ELR (cell line): Measurements from ENCODE around the gene H1-8.

ENCODE experiments used
- DNase-seq: peaks from one replicate; pipeline ENCODE4 v3.0.0-alpha.2; 2015; ENCODE audit warnings: low read depth

H1-8 gene

DNA sequence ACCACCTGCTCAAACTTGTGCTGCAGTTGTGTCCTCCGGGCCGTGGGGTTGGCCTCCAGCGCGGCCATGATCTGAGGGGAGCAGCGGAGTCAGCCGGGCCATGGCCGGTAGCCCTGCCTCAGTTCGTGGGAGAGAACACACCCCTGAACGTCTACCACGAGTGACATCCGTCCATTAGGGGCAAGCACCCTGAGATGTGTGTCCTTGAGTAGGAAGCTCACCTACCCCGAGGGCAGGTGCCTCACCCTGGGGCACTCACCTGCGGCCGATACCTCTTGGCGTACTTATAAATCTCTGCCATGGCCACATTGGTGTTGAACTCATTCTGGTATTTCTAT, 13.4 kb downstream of the H1-8 start:
- DNase-seq = no peak

DNA sequence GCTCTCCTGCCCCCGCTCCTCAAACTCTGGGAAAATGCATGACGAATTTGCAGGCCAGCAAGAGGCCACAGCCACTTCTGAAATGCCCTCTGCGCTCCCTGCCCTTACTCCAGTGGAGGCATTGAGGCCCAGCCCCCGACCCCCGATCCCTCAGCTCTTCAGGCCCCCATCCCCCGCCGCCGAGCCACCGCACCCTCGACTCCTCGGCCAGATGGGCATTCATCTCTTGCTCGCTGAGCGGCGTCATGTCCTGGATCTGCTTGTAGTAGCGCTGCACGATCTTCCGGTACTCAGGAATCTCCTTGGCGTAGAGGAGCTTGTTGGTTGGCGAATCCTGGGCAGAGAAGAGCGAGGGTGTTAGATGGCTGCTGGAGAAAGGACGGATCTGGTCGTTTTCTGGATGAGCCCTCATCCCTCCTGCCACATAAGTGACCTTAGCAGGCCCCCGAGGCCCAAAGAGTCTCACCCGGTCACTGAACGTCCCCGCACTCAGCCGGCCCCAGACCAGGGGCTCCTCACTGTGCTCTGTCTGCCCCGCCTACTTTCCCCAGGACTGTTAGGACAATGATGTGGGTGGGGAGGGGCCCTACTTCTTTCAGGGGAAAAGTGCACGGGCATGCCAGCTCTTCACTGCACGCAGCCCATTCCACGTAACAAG, 14.0 kb downstream of the H1-8 start:
- no peak for DNase-seq

DNA sequence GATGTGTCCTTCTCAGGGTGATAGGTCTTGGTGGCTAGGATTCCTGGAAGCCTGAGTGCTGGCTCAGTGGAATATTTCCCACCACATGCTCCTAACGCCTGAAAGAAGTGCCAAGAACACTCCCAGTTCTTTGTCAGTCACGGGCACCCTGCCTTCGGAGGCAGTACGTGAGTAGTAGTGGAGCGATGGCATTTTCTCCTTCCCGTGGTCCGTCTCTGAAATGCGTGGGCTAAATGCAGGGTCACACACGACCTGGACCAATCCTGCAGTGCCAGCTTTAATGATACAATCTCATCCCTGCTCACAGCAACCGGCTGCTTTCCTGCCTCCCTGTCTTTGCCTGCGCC, 14.5 kb downstream of the H1-8 start:
- no peak for DNase-seq

DNA sequence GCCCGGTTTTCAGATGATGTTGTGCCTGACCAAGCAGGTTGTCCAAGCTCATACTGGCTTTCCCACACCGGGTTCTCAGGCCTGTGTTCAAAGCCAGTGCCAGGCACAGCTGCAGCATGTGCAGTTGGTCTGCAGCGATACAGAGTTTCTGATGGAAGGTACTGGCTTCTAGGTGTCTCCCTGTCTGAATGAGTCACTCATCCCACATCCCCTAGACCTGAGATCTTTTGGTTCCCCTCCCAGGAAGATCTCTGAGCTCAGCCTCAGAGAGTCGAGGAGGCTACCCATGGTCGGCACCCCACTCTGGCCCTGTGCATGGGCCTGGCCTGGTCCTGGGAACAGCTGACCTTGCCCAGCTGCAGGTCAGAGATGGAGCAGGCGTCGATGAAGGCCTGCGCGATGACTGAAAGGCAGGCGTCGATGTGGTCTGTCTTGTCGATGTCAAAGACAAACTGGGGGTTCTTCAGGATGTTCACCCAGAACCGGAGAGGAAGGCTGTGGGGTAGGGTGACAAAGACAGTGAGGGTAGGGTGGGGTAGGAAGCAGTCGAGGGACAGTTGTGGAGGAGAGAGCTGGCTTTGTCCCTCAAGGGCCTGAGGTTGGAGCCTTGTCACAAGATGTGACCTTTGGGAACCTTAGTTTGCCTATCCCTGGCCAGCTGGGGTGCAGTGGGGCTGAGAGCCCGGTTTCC, 15.3 kb downstream of the H1-8 start:
- peak; percentile 51 for DNase-seq

DNA sequence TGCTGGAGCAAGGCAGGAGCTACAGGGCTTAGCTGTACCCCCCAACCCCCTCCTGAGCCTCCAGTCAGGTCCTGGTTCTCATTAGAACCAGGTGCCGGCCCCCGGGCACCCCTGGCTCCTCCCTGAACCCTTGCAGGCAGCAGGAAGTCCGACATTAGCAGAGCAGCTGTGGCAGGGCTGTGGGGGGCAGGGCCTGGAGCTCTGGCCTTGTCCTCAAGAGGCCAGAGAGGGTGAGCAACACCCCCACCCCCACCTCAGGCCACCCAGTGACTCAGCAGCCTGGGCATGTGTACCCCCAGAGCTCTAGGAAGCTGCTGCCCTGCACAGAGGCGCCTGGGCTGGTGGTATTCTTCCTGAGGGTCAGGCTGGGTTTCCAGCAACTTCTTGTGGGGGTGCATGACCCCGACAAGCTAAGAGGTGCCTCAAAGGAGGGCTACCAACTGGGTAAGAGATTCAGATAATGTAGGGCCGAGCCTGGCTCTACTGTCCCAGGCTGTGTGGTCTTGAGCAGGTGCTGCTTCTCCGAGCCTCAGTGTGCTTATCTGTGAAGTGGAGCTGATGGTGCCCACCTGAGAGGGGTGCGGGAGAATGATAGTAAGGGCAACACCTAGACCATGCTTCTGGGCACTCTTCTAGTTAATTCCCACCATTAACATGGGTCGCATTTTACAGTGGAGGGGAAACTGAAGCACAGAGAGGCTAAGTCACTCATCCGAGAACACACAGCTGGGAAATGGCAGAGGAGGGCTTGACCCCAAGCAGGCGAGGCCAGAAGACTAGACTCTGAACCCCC, 16.0 kb downstream of the H1-8 start:
- DNase-seq = peak; percentile 87

DNA sequence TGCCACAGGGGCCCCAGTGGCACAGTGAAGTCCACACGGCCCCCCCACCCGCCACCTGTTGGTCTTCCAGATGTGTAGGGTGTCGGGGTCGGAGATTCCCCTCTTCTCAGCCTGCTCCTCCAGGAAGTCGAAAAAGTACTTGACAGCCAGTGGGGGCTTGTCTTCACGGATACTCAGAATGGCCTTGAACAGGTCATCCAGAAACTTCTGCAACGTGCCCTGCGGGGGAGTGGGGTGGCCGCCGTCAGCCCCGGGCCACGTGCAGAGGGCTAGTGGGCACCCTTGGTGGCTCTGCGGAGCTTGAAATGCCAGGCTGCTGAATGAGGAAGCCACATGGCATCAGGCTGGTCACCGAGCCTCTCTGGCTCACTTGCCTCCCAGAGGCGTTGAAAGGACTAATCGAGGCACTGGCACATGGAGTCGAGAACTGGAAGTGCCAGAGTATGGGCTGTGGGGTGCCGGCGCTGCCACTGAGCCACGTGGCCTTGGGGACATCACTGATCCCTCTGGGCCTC, 16.6 kb downstream of the H1-8 start:
- no peak for DNase-seq

DNA sequence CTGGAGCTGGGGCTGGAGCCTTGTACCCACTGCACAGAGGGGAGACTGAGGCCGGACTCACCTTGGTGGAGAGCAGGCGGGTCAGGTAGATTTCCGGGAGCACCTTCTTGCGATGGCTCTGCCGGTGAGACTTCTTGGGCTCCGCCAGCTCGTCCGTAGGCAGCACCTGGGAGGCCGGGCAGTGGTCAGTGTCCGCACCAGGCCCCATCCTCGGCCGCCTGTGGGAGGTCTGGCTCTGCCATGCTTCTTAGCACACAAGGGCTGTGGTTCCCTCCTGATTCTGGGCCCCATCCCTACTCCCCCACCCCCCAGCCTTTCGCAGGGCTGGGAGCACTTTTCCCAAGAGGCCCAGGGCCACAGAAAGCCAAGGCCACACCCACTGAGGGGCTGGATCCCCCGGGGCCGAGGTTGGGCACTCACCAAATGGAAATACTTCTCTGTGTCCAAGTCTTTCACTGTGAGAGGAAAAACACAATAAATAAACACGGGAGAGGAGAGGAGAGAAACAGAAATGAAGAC, 17.4 kb downstream of the H1-8 start:
- DNase-seq = peak; percentile 63

DNA sequence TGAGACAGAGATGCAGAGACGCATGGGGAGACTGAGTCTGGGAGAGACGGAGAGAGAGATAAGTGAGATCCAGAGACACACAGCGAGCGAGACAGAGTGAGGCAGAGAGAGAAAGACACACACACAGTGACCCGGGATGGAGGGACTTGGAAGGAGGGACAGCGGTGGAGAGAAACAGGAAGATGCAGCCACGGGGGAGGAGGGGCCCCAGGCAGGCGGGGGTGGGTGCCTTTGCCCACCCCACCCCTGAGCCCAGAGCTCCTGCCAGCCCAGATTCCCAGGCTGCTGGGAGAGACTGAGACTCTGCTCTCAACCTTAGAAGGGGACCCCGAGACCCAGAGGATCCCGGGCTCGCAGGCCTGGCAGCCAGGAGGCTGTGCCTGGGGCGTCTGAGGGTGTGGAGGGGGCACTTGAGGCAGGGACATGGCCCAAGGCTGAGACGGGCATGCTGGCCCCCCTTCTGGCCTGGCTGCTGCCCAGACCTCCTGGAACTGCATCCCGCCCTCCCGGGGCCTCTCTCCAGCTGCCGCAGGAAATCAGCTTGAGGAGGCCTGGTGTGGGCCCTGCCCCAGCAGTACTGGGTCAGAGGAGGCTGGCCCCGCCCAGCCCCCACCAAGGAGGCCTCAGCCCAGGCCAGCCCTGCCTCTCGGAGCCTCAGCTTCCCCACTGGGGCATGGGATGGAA, 18.1 kb downstream of the H1-8 start:
- DNase-seq = peak; percentile 78

DNA sequence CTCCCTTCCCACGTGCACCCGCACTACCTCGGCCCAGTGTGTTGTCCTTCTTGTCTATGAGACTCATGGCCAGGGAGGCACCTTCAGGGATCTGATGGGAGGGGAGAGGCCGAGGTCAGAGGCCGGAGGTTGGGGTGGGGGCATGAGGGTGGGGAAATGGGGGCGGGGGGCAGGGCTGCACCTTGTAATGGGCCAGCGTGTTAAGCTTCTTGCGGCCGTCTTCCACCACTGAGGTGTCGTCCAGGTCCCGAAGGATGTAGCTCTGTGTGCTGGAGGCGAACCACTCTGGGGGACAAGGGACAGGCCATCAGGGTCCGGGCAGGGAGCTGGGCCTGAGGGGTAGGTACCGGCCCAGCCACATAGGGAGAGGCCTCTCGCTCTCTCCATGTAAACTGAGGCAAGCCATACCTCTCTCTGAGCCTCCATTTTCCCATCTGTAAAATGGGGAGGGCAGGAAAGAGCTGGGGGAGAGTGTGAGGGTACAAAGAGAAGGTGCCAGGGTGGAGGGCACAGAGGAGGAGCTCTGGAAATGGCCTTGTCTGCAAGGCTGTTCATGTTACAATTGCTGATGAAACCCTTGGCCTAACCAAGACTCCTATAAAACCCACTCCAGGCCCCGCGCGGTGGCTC, 18.8 kb downstream of the H1-8 start:
- no peak for DNase-seq

DNA sequence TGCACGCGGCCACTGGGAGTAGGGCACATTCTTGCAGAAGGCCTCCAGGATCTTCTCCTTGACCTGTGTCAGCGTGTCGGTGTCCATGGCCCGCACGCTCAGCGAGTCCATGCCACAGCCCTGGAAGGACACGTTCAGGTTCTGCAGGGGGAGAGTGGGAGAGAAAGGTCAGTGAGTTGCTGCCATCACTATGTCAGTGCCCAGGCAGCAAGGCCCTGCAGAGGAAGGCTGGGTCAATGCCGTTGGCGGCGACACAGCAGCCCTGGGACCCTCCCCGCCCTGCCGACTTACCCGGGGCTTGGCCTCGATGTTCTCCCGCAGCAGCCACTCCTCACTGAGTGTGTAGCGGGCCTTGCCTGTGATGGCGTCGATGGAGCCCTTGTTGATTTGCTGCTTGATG, 19.8 kb downstream of the H1-8 start:
- DNase-seq = no peak

DNA sequence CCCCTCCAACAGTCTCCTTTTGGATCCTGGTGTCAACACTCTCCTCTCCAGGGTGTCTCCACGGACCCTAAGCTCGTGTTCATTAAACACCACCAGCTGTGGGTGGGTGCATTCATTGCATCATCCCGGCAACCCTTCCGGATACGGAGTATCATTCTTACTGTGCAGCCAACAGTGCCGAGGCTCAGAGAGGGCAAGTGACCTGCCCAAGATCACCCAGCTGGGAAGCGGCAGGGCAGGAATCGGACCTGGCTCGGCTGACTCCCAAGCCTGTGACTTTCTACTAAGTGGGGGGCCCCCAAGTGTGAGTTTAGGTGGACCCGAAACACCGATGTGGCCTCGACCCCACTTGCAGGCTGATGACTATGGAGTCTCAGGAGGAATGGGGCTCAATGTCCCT, 20.4 kb downstream of the H1-8 start:
- no peak for DNase-seq

DNA sequence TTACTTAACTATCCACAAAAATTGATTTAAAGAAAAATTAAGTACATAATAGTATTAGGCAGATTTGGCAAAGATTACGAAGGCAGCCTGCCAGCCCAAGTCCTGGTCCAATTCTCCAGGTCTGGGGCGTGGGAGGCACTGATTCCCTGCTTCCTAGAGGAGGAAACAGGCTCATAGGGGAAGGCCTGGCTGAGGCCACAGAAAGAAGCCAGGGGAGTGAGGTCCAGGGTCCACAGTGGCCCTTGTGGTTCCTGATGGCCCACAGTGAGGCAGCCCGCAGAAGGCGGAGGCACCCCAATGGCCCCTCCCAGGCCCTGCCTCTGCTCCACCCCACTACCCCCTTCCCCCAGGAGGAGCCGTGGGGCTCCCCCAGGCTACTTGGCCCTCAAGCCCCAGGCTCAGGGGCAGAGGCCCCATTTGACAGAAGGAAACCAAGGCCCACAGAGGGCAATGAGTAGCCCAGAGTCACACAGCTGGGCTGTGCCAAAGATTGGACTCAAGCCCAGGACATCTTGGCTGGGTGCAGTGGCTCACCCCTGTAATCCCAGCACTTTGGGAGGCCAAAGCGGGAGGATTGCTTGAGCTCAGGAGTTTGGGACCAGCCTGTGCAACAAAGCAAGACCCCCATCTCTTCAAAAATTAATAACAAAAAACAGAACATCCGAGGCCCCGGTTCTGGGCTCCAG, 21.0 kb downstream of the H1-8 start:
- no peak for DNase-seq

DNA sequence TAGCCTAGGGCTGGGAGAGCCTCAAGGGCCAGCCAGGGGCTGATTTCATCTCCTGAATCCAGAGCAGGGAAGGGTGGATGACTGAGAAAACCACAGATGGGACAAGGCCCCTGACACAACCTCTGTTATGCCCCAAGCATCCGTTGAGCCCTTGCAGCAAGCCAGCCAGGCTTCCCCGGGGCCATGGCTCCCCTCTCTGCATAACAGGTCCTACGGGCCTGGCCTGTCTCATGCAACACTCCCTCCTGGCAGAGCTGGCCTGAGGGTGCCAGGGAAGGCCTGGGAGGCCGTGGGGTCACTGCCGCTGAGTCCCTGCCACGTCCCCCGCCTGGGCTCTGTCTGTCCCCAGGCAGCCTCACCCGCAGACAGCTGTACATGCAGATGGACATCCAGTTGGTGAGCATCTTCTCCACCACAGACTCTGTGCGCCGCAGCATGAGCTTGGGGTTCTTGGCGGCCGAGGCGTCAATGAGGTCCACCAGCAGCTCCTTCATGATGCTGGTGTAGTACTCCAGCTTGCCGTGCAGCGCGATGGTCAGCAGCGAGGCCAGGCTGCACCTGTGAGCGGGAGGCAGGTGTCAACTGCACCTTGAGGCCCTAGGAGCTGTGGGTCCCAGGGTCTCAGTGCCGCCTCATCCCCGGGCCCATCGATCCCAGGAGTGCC, 22.1 kb downstream of the H1-8 start:
- no peak for DNase-seq

DNA sequence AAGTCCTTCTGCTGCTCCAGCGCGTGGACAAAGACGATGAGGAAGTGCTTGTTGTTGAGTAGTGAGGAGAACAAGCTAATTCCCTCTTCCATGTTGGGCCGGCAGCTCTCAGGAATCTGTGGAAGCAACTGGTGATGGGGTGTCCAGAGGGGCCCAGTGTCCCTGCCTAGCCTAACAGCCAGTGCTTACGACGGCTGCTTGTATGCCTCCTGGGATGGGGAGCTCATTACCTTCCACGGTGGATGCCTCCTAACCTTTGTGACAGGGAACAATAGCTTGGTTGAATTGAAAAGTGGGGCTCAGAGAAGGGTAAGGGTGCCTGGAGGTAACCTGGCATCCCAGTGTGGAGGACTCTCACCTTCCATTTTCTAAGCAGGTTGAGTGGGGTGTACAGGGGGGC, 22.9 kb downstream of the H1-8 start:
- DNase-seq = no peak

DNA sequence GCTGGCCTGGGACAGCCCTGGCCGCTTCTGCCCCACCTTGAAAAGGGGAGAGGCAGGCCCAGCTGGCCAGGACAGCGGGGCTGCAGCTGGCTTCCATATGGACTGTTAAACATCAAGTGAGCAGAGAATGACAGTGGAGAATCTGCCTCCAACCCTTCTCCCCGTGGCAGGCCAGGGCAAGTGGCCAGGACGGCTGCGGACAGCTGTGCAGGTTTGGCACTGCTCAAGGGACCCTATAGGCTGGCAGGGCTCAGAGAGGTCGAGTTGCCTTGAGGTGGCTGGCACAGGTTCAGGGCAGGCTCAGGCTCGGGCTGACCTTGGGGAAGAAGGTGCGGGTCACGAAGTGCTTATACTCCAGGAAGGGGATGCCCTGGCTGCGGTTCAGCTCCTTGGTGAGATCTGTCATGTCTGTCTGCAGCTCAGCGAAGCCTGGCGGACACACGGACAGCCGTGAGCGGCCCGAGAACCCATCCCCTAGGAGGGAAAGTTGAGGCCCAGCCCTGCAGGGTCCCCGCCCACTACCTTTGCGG, 24.3 kb downstream of the H1-8 start:
- no peak for DNase-seq

DNA sequence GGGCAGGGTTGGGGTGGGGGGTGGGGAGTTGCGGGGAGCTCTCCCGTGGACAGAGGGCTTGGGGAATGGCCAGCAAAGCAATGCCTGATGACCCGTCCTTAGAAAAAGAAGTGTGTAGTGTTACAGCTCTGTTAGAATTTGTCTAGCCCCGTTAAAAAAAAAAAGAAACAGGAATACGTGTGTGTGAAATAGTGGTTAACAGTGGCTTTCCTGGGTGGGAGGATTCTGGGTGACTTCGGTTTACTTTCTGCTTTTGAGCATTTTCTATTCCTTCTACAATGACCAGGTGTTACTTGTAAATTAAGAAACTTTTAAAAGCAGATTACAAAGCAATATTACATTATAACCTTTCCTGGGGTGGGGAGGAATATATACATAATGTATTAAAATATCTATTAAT, 25.0 kb downstream of the H1-8 start:
- DNase-seq = no peak

DNA sequence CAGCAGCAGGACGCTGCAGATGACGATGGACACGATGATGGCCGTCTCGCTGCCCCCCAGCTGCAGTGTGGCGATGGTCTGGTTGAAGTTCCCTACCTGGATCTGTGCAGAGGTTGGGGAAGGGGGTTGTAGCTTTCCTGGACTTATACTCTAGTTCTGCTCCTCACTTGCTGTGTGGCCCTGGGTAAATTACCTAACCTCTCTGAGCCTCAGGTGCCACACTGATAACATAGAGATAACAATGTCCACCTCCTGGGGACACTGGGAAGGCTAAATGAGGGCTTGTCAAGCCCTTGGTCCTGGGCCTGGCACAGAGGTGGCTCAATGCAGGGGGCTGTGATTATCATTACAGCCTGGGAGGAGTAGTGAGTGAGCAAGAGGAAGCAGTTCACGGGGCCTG, 26.9 kb downstream of the H1-8 start:
- no peak for DNase-seq

DNA sequence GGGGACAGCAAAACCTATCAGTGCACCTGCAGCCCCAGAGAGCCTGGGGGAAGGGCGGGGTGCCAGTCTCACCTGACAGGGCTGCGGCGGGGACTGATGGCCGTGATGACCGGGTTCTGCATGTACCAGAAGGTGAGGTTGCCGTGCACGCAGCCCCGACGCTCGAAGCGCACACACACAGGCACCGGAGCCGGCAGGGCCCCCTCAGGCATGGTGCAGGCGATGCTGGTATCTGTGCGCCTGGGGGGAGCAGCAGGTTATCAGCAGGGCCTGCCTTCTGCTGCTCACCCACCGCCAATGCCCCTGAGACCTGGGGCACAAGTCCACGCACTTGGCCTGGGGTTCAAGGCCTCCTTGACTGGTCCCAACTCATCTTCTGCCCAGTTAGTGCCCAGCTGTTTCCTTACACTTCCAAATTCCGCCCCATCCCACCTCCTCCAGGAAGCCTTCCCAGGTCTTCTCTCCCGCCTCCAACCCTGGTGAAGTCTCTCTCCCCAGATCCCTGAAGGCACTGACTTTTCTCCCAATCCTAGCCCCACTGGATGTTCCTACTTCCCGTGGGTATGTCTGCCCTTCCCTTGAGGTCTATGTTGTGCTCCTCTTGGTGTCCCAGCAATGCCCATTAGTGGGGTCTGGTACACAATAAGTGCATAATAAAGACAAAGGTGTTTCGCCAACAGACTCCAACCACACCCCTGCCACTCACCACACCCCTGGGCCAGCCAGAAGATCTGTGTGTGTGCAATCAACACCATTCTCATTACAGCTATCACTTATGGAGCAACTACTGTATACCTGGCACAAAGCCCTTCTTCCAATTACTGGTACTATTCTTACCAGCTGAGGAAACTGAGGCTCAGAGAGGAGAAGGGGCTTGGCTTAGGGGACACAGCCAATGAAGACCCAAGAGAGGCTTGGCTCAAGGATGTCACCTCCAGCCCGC, 28.9 kb downstream of the H1-8 start:
- DNase-seq = no peak

DNA sequence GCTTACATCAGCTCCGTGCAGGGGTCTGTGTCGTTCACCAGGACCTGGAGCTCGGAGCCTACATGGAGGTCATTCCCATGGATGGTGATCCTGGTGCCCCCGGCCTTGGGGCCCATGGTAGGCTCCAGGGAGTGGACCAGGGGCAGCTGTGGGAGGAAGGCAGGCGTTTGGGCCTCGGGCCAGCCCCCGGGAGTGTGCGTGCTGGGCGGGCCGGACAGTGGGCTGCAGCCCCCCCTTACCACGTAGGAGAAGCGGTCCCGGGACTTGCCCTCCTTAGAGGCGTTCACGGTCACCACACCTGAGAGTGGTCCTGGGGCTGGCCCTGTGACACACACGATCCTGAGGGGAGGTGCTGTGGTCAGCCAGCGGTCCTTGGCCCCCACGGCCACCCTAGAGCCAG, 29.6 kb downstream of the H1-8 start:
- DNase-seq = no peak
